GM23338 (cell line): ENCODE measurements around the gene SRGAP3. TPM values are rescaled to one million over a fixed set of nuclear protein-coding genes. Genes with fewer than 3 reads are reported as not detected.

Source experiments
- ATAC-seq: fragments of 200-7000 bp; cut with Tn5 transposase; 3 replicates; pipeline ENCODE4 v1.9.1; 2020
- DNase-seq: peaks from one replicate; pipeline ENCODE4 v3.0.0-alpha.2; 2015; ENCODE audit warnings: low spot score
- H2AFZ ChIP-seq: fragments of 200-600 bp; sonication (generic); 2 replicates; pipeline ENCODE4 v1.8.0; 2016; ENCODE audit warnings: antibody characterized with exemption, mild to moderate bottlenecking, moderate library complexity
- H3F3A ChIP-seq: fragments of 200-600 bp; sonication (generic); replicated peaks from 2 replicates; pipeline ENCODE4 v1.8.0; 2017; ENCODE audit warnings: antibody characterized with exemption, mixed run types, low read depth
- H3K27ac ChIP-seq: fragments of 200-600 bp; sonication (generic); 2 replicates; pipeline ENCODE4 v1.6.1; 2016; ENCODE audit warnings: low read depth
- H3K27me3 ChIP-seq: fragments of 200-600 bp; sonication (generic); 2 replicates; pipeline ENCODE4 v1.8.0; 2016; ENCODE audit warnings: mild to moderate bottlenecking, mixed run types, moderate library complexity; ENCODE audit not compliant: insufficient read depth
- H3K36me3 ChIP-seq: fragments of 200-600 bp; sonication (generic); 2 replicates; pipeline ENCODE4 v1.8.0; 2016; ENCODE audit warnings: mild to moderate bottlenecking; ENCODE audit not compliant: insufficient read depth
- H3K4me1 ChIP-seq: fragments of 200-600 bp; sonication (generic); 2 replicates; pipeline ENCODE4 v1.8.0; 2016; ENCODE audit warnings: mild to moderate bottlenecking, moderate library complexity; ENCODE audit not compliant: insufficient read depth
- H3K4me2 ChIP-seq: fragments of 200-600 bp; sonication (generic); 2 replicates; pipeline ENCODE4 v1.7.1; 2017; ENCODE audit warnings: mixed run types
- H3K4me3 ChIP-seq: fragments of 200-600 bp; sonication (generic); 2 replicates; pipeline ENCODE4 v1.6.1; 2016; ENCODE audit warnings: mixed run types
- H3K79me2 ChIP-seq: fragments of 200-600 bp; sonication (generic); replicated peaks from 2 replicates; pipeline ENCODE4 v1.8.0; 2017; ENCODE audit warnings: mild to moderate bottlenecking; ENCODE audit not compliant: insufficient read depth
- H3K9me2 ChIP-seq: fragments of 200-600 bp; sonication (generic); 2 replicates; pipeline ENCODE4 v1.8.0; 2017; ENCODE audit not compliant: insufficient read depth
- H4K20me1 ChIP-seq: fragments of 200-600 bp; sonication (generic); replicated peaks from 2 replicates; pipeline ENCODE4 v1.8.0; 2017; ENCODE audit warnings: mild to moderate bottlenecking; ENCODE audit not compliant: insufficient read depth
- H3K27ac Mint-ChIP-seq: 2 replicates; pipeline ENCODE4 v1.8.0; 2020; ENCODE audit warnings: inconsistent platforms, mild to moderate bottlenecking, moderate library complexity, mixed read lengths
- H3K27me3 Mint-ChIP-seq: 3 replicates; pipeline ENCODE4 v1.8.0; 2022; ENCODE audit warnings: low read depth, mild to moderate bottlenecking, moderate library complexity, mixed read lengths, inconsistent platforms; ENCODE audit not compliant: insufficient read depth, poor library complexity
- H3K36me3 Mint-ChIP-seq: 3 replicates; pipeline ENCODE4 v1.8.0; 2021; ENCODE audit warnings: low read depth, mild to moderate bottlenecking, inconsistent platforms, moderate library complexity, mixed read lengths
- H3K4me1 Mint-ChIP-seq: 3 replicates; pipeline ENCODE4 v1.8.0; 2020; ENCODE audit warnings: mild to moderate bottlenecking, inconsistent platforms, mixed read lengths
- H3K4me3 Mint-ChIP-seq: 3 replicates; pipeline ENCODE4 v1.8.0; 2021; ENCODE audit warnings: moderate library complexity, mild to moderate bottlenecking, inconsistent platforms, mixed read lengths
- H3K9me3 Mint-ChIP-seq: 3 replicates; pipeline ENCODE4 v1.8.0; 2020; ENCODE audit warnings: moderate library complexity, mild to moderate bottlenecking, inconsistent platforms, mixed read lengths
- CREB1 ChIP-seq: fragments of 250-450 bp; sonication (Bioruptor Pico); IDR thresholded peaks from 2 replicates; pipeline ENCODE4 v1.5.0; 2020; ENCODE audit warnings: low read depth, mild to moderate bottlenecking, moderate library complexity
- CTCF ChIP-seq, 2 experiments: fragments of 200-600 bp in 1 of 2; sonication (generic) in 1 of 2; conservative IDR thresholded peaks; 2 replicates each; pipeline versions ENCODE4 v1.5.1 to v1.6.1; 2016 to 2017; ENCODE audit warnings: antibody characterized with exemption in 2 of 2, low read depth in 2 of 2, mild to moderate bottlenecking in 2 of 2, moderate library complexity in 1 of 2
- ETS1 ChIP-seq: IDR thresholded peaks from 2 replicates; pipeline ENCODE4 v1.6.1; 2016; ENCODE audit warnings: antibody characterized with exemption
- EZH2 ChIP-seq: fragments of 200-600 bp; sonication (generic); IDR thresholded peaks from one replicate; pipeline ENCODE4 v1.8.0; 2017; ENCODE audit warnings: antibody characterized with exemption, mild to moderate bottlenecking, low read depth; ENCODE audit not compliant: unreplicated experiment
- EZH2phosphoT487 ChIP-seq: fragments of 200-600 bp; sonication (generic); IDR thresholded peaks from one replicate; pipeline ENCODE4 v1.8.1; 2018; ENCODE audit warnings: antibody characterized with exemption; ENCODE audit not compliant: unreplicated experiment
- POLR2AphosphoS5 ChIP-seq: IDR thresholded peaks from 2 replicates; pipeline ENCODE4 v1.6.1; 2016; ENCODE audit warnings: antibody characterized with exemption, low read depth
- REST ChIP-seq: IDR thresholded peaks from one replicate; pipeline ENCODE4 v1.6.1; 2018; ENCODE audit warnings: antibody characterized with exemption; ENCODE audit not compliant: unreplicated experiment
- STAT1 ChIP-seq: IDR thresholded peaks from one replicate; pipeline ENCODE4 v1.6.1; 2016; ENCODE audit warnings: antibody characterized with exemption; ENCODE audit not compliant: unreplicated experiment
- ZNF331 ChIP-seq: fragments of 250-450 bp; sonication (Bioruptor Pico); IDR thresholded peaks from 2 replicates; pipeline ENCODE4 v1.5.0; 2020; ENCODE audit warnings: low read depth, mild to moderate bottlenecking, moderate library complexity
- ZNF462 ChIP-seq: fragments of 250-450 bp; sonication (Bioruptor Pico); IDR thresholded peaks from 2 replicates; pipeline ENCODE4 v1.5.0; 2020; ENCODE audit warnings: mild to moderate bottlenecking, moderate library complexity
- polyA plus RNA-seq: library from polyadenylated mRNA; unstranded; fragments of >200 nt; fragmentation: Nextera tagmentation; extraction: Ambion mirVana; gene quantifications from 2 replicates; pipeline ENCODE4 v1.2.1, GENCODE V29; 2016
- total RNA-seq: library from RNA; depleted of rRNA; stranded (reverse); fragments of >200 nt; shearing (Covaris generic); gene quantifications from 2 replicates; pipeline ENCODE4 v1.2.3, GENCODE V29; 2014

SRGAP3 gene
- total and polyA plus RNA-seq, 2 experiments from 2014 or later: 6.4 to 9.4 TPM

GRCh38 chr3:8966820-8967348, 282.6 kb downstream of the SRGAP3 start (continued):
- TF ChIP-seq ETS1: no peak
- no peak for TF ChIP-seq EZH2
- TF ChIP-seq POLR2AphosphoS5: no peak
- TF ChIP-seq EZH2phosphoT487: no peak
- TF ChIP-seq CTCF (conservative IDR thresholded peaks at IDR 0.05; ENCODE audit: low read depth in 2 of 2): no peak

- DNase-seq: no peak
- Mint-ChIP-seq H3K4me1 (peaks cover 27% of the 10 kb centered on the region), H3K27me3 (peaks cover 13% of the 10 kb centered on the region), H3K36me3 (no peaks in the 10 kb centered on the region), H3K27ac (no peak overlapping the region), H3K4me3 (no peak overlapping the region), H3K9me3 (no peaks in the 10 kb centered on the region)
- Histone ChIP-seq H3F3A (no peaks in the 10 kb centered on the region), H3K79me2 (peaks cover 18% of the 10 kb centered on the region), H2AFZ (no peak overlapping the region), H3K4me2 (no peak overlapping the region), H3K4me1 (peaks cover 13% of the 10 kb centered on the region), H3K27me3 (no peaks in the 10 kb centered on the region), H4K20me1 (peaks cover 6% of the 10 kb centered on the region; the same call in 1 of the 2 replicates), H3K27ac (no peak overlapping the region), H3K36me3 (no peaks in the 10 kb centered on the region), H3K9me2 (no peaks in the 10 kb centered on the region), H3K4me3 (no peak overlapping the region)
- ATAC-seq: no peak
- TF ChIP-seq STAT1: no peak
- TF ChIP-seq ETS1: no peak
- TF ChIP-seq REST: no peak
- TF ChIP-seq EZH2phosphoT487: no peak
- no peak for TF ChIP-seq CREB1 (CRISPR knock-in tag)
- TF ChIP-seq ZNF462 (CRISPR knock-in tag): no peak
- no peak for TF ChIP-seq ZNF331
Observed at GRCh38 chr3:8966150-8966819, 283.2 kb downstream of the SRGAP3 start.
